ENCODE data around the gene TYK2. TPM values are rescaled to one million over a fixed set of nuclear protein-coding genes. Genes with fewer than 3 reads are reported as not detected.

TYK2 gene
- total RNA-seq, 4 donors from 2014 or later, result 59.2 to 94.4 (median 75.9) TPM

- TF ChIP-seq, protein P1, sequence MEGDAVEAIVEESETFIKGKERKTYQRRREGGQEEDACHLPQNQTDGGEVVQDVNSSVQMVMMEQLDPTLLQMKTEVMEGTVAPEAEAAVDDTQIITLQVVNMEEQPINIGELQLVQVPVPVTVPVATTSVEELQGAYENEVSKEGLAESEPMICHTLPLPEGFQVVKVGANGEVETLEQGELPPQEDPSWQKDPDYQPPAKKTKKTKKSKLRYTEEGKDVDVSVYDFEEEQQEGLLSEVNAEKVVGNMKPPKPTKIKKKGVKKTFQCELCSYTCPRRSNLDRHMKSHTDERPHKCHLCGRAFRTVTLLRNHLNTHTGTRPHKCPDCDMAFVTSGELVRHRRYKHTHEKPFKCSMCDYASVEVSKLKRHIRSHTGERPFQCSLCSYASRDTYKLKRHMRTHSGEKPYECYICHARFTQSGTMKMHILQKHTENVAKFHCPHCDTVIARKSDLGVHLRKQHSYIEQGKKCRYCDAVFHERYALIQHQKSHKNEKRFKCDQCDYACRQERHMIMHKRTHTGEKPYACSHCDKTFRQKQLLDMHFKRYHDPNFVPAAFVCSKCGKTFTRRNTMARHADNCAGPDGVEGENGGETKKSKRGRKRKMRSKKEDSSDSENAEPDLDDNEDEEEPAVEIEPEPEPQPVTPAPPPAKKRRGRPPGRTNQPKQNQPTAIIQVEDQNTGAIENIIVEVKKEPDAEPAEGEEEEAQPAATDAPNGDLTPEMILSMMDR (IDR thresholded peaks at IDR 0.05; ENCODE audit: low read depth), result no peak
These were observed 52.6 kb downstream of the TYK2 start for GRCh38 chr19:10327793-10328192.

DNA sequence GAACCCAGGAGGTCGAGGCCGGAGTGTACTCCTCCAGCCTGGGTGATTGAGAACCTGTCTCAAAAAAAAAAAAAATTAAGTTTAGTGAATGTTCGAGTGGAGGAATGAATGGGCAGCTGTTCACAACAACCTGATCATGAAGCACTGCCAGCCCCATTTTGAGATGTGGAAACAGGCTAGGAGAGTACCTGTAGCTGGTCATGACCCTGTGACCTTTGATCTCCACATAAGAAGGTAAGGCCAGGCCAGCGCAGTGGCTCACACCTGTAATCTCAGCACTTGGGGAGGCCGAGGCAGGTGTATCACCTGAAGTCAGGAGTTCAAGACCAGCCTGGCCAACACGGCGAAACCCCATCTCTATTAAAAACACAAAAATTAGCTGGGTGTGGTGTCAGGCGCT is 54.6 kb downstream of the TYK2 start:
- TF ChIP-seq, protein P1 (IDR thresholded peaks at IDR 0.05; ENCODE audit: low read depth), result no peak

- TF ChIP-seq, protein P1 (IDR thresholded peaks at IDR 0.05; ENCODE audit: low read depth), result no peak
These were observed 58.2 kb downstream of the TYK2 start for GRCh38 chr19:10321874-10322835.

- TF ChIP-seq, protein P1 (IDR thresholded peaks at IDR 0.05; ENCODE audit: low read depth), result no peak
These were observed 59.0 kb downstream of the TYK2 start for GRCh38 chr19:10321417-10321797.

- TF ChIP-seq, protein P1 (IDR thresholded peaks at IDR 0.05; ENCODE audit: low read depth), result no peak
These were observed 59.6 kb downstream of the TYK2 start for GRCh38 chr19:10320602-10321416.

DNA sequence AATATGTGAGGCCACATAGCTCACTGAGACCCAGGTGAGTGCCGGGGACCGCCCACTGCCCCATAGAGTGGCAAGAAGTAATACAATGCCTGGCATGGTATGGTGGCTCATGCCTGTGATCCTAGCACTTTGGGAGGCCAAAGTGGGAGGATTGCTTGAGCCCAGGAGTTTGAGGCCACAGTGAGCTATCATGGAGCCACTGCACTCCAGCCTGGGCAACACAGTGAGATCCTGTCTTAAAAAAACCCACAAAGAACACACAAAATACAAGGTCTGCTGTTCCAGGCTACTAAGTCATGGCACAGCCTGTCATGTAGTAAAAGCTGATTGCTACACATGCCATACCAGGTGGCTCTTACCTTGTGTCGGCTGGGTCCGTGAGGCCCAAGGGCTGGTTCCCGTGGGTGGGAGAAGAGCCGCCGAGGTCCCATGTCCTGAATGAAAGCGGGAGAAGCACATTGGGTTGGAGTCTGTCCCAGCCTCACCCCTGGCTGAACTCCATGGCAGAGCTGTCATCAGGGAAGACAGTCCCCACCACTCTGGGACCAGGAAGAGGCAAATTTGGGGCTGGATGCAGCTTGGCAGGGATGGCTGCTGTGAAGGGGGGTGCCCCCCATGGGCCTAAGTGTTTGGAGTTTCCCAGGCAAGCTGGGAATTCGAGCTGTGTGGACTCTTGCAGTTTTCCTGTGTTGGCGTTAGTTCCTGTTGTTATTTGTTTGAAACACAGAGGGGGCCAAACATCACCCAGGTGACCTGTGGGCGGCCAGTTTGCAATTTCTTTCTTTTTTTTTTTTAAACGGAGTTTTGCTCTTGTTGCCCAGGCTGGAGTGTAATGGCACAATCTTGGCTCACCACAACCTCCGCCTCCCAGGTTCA is 61.3 kb downstream of the TYK2 start:
- TF ChIP-seq, protein P1 (IDR thresholded peaks at IDR 0.05; ENCODE audit: low read depth), result no peak

All from subcutaneous adipose tissue (tissue), 4 donors.